NCI-H69 (cell line): ENCODE results near the gene C19orf38.
"Not testable (repeated sequence)": the region's sequence is repeated elsewhere in the genome, so short reads cannot be mapped to it uniquely, and the experiment has no call there.

Experiments used
- DNase-seq: peaks from one replicate; lab custom pipeline; 2025; lab: John Stamatoyannopoulos, UW

Gene C19orf38

DNA sequence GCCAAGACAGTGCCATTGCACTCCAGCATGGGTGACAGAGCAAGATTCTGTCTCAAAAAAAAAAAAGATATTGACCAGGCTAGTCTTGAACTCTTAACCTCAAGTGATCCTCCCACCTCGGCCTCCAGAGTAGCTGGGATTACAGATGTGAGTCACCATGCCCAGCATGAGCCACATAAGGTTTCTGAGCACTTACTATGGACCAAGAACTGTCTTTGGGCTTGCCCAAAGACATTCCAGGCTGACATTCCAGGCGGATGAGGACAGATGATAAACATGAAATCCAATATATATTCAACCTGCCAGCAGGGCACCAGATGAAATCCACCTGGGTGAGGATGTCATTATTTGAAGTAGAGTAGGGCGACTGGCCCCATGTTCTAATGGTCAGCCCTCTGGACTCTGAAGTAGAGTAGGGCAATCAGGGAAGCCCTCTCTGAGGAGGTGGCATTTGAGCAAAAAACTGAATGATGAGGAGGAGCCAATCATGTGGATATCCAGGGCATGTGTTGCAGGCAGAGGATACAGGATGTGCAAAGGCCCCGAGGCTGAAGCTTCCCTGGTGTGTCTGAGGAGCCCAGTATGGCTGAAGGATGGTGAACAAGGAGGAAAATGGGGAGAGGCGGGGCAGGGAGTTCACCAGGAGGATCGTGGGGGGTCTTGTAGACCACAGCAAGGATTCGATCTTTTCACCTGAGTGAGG, 4.0 kb downstream of the C19orf38 start:
- DNase-seq = no peak

DNA sequence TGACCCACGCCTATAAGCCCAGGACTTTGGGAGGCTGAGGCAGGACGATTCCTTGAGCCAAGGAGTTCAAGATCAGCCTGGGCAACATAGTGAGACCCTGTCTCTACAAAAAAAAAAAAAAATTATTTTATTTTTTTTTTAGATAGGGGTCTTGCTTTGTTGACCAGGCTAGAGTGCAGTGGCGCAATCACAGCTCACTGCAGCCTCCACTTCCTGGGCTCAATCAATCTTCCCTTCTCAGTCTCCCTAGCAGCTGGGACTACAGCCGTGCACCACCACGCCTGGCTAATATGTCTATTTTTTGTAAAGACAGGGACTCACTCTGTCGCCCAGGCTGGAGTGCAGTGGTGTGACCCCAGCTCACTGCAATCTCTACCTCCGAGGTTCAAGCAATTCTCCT, 4.7 kb downstream of the C19orf38 start:
- no peak for DNase-seq

DNA sequence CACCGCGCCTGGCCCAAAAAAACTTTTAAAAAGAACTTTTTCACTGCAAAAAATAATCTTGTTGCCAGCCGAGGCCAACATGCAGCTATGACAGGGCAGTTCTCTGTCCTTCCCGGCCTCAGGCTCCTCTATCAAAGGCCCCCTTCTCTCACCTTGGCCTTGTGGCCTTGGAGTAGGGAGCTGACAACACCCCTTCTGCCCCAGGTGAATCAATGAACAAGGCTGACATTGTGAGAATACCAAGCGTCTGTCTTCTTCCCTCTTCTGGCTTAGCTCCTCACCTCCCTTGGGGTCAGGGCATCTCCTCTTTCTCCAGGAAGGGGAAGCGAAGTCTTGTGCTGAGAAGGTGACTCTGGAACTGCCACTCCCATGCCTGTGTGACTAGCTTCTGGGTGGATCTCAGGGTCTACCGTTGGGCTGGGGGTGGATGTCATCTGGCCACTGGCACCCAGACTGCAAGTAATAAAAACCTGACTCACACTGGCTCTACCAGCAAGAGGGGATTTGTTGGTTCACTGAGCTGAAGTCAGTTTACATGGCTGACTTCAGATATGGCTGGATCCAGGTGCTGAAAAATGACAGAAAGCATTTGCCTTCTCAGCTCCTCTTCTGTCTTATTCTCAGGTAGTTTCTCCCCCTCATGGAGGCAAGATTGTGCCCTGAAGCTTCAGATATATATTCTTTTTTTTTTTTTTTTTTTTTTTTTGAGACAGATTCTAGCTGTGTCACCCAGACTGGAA, 6.3 kb downstream of the C19orf38 start:
- DNase-seq = no peak

DNA sequence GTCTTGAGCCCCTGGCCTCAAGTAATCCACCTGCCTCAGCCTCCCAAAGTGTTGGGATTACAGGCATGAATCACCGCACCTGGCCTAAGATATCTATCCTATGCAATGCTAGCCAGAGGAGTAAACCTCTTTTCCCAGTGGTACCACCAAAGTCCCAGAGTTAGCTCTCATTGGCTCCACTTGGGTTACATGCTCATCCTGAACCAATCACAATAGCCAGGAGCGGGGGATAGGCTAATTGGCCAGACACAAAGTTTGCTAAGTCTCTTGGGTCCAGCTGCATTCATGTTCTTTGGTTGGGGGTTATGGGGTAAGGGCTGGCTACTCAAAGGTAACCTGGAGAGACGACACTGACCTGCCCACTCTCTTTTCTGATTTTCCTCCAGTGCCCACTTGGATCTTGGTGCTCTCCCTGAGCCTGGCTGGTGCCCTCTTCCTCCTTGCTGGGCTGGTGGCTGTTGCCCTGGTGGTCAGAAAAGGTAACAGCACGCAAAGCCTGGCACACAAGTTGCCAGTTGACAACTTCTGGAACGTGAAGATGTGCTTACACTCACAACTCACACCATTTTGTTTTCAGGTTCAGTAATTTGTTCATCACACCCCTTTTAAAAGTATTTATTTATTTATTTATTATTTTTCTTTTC, 7.8 kb downstream of the C19orf38 start:
- DNase-seq = peak; percentile 42

DNA sequence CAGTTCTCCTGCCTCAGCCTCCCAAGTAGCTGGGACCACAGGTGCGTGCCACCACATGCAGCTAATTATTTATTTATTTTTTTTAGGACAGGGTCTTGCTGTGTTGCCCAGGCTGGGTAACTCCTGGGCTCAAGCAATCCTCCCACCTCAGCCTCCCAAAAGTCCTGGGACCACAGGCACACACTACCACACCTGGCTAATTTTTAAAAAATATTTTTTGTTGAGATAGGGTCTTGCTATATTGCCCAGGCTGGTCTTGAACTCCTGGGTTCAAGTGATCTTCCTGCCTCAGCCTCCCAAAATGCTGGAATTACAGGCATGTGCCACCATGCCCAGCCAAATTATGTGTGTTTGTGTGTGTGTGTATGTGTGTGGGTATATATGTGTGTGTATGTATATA, 8.7 kb downstream of the C19orf38 start:
- DNase-seq = not testable (repeated sequence)

DNA sequence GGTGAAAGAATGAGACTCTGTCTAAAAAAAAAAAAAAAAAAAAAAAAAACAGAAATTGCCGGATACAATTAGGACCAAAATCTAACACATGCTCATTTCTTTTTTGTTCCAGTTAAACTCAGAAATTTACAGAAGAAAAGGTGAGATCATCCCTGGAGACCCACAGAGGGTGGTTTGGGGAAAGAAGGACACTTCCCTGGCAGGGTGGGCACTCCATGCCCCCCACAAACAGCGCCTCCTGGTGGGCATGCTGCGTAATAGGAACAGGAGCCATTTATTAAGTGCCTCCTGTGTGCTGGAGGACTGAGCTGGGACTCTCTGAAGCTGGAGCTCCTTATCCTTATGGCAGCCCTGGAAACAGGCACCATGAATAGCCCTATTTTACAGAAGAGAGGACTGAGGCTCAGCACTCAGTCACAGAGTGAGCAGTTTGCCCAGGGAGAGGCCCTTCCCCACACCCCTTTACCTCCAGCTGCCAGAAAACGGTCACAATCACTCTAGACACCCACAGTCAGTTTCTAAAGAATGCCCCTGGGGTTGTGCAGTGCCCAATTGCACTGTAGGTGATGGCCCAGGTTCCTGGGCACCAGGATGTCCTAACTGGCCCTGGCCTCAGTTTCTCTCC, 10.1 kb downstream of the C19orf38 start:
- peak; percentile 44 for DNase-seq

DNA sequence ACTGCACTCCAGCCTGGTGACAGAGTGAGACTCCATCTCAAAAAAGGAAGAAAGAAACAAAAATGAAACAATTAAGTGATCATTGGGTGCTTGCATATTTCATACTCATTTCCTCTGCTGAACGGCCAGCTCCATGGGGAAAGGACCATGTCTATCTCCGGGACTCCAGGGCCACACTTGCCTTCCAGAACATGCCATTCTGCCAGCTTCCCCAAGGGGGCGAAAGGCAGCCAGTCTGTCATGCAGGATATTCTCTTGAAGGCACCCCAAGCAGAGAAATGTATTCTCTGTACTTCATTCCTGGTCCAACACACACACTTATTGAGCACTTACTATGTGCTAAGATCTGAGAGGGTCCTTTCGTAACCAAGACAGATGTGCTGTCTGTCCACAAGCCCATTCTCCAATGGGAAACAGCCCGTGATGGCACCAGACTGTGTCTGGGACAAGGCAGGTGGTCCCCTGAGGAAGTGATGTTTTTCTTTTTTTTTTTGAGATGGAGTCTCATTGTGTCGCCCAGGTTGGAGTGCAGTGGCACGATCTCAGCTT, 13.0 kb downstream of the C19orf38 start:
- peak; percentile 59 for DNase-seq

DNA sequence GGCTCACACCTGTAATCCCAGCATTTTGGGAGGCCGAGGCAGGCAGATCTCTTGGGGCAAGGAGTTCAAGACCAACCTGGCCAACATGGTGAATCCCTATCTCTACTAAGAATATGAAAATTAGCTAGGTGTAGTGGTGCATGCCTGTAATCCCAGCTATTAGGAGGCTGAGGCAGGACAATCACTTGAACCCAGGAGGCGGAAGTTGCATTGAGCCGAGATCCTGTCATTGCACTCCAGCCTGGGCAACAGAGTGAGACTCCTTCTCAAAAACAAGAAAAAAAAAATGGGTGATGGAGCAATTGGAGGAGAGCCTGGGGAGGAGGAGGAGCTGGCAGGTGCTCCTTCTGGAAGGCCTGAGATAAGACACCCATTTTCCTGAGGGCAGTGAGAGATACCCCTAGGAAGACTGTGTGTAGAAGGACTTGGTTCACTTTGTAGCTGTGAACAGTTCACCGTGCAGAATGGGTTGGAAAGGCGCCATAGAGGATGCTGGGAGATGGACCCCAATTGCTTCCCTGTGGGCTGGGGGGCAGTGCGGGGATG, 14.4 kb downstream of the C19orf38 start:
- DNase-seq = no peak

DNA sequence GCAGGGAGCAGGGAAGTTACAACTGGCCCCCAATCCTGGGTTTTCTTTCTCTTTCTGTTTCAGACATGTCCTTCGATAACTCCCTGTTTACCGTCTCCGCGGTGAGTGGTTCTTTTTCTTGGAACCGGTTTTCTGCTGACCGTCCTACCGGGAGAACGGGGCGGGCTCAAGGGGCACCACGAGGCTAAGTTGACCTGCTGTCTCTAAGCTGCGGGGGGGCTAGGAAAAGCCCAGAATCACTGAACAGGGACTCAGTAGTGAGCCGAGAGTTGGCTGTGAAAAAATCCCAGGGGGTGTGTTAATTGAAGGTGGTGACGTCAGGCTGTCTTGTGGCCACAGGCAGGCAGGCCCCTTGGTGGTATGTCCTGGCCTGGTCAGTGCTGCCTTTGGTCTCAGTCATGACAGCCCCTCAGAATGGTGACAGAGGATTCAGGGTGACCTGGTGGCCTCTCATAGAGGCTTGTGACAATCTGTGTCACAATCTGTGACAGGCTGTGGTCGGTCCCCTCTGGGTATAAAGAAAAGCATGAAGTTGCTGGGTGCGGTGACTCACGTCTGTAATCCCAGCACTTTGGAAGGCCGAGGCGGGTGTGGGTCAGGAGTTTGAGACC, 15.0 kb downstream of the C19orf38 start:
- no peak for DNase-seq

DNA sequence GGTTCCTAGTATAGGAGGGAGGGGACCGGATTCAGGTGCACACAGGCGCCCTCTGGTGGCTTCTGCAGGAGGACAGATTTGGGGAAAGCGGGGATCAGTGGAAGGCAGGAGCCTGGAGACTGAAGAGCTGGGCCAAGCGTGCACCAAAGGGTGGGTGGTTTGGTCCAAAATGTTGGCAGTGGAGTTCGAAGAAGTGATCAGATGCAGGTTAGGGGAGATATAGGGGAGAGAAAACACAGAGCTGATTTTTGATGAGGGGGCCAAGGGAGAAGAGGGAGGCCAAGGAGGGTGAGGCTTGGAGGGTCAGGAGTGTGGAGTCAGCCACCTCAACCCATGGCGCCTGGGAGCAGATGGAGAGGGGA, 16.3 kb downstream of the C19orf38 start:
- DNase-seq = peak; percentile 83

DNA sequence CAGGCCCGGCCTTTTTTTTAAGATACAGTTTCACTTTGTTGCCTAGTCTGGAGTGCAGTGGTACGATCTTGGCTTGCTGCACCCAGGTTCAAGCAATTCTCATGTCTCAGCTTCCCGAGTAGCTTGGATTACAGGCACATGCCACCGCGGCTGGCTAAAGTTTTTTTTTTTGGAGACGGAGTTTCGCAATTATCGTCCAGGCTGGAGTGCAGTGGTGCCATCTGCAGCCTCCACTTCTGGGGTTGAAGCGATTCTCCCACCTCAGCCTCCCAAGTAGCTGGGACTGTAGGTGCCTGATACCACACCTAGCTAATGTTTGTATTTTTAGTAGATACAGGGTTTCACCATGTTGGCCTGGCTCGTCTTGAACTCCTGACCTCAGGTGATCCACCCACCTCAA, 18.3 kb downstream of the C19orf38 start:
- no peak for DNase-seq

DNA sequence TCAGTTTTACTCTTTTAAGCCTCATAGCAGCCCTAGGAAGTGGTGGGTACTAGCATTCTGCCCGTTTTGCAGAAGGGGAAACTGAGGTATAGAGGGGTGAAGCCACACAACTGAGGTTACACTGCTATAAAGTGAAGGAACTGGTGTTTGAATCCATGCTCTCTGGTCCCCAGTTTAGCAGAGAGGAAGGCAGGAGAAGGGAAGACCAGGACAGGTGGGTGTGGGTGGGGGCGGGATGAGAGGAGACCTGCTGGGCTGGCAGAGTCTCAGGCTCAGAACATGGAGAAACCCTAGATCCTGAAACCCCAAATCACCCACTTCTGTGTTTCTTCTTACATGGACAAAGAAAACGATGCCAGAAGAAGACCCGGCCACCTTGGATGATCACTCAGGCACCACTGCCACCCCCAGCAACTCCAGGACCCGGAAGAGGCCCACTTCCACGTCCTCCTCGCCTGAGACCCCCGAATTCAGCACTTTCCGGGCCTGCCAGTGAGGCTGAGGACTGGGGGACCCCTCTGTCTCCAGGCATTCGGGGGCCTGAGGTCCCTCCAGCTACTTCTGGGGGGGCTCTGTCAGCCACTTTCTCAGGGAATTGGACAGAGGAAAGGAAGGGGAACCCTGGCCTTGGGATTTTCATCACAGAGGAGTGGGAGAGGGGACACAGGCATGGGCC, 20.8 kb downstream of the C19orf38 start:
- DNase-seq = no peak

DNA sequence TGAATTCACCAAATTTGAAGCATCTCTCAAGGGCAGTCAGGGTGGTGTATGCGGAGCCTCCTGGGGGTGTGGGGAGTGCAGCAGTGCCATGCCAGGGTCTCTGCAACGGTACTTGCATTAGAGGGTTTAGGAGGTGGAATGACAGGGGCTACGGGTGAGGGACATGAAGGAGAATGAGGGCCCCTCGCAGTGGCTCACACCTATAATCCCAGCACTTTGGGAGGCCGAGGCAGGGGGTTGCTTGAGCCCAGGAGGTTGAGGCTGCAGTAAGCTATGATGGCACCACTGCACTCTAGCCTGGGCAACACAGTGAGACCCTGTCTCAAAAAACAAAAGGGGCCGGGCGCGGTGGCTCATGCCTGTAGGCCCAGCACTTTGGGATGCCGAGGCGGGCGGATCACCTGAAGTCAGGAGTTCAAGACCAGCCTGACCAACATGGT, 21.7 kb downstream of the C19orf38 start:
- not testable (repeated sequence) for DNase-seq

DNA sequence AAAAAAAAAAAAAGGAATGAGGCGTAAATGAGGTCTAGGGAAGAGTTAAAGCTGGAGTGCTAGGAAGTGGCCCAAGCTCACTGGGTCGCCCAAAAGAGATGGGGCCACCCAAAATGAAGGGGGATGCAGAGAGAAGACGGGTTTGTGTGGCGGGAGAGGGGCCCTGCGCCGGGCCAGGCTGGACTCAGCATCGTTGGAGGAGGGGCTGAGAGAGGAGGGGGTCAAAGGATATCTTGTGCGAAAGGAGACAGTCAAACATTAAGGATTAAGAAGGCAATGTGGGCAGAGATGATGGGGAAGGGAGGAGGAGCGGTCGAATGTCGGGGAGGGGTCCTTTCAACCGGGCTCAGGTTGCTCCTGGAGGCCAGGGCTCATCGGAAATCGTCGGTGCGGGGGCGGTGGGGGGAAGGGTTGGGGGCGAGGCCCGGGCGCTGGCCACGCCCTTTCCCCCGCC, 22.3 kb downstream of the C19orf38 start:
- no peak for DNase-seq

DNA sequence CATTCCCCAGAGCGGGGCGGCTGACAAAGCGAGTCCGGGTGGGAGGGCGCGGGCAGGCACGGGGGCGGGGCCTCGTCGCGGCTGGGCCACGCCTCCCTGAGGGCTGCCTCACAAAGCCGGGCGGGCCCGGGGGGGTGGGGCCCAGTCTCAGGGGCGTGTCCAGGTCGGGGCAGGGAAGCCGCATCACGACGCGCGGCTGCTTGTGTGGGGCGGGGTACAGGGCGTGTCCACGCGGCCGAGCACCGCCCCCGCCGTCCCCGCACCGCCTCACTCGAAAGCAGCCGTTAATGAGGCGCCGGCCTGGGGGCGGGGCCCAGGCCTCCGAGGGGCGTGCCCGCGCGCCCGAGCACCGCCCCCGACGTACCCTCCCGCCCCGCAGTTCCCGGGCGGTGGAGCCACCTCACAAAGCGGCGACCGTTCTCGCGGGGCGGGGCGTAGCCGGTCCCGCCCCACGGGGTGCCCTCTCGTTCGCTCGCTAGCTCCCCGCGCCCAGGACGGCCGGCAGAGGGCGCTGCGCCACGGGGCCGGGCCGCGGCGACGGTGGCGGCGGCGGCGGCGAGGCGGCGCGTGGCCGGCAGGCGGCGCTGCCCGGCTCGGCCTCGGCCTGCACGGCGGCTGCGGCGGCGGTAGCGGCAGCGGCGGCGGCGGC, 22.9 kb downstream of the C19orf38 start, which contains the start of gene CARM1:
TSS of gene CARM1 (plus strand) at position 599 of the 649 bp plus-strand sequence. CDS start 150 bp downstream, outside the sequence.
- peak; percentile 100 for DNase-seq

DNA sequence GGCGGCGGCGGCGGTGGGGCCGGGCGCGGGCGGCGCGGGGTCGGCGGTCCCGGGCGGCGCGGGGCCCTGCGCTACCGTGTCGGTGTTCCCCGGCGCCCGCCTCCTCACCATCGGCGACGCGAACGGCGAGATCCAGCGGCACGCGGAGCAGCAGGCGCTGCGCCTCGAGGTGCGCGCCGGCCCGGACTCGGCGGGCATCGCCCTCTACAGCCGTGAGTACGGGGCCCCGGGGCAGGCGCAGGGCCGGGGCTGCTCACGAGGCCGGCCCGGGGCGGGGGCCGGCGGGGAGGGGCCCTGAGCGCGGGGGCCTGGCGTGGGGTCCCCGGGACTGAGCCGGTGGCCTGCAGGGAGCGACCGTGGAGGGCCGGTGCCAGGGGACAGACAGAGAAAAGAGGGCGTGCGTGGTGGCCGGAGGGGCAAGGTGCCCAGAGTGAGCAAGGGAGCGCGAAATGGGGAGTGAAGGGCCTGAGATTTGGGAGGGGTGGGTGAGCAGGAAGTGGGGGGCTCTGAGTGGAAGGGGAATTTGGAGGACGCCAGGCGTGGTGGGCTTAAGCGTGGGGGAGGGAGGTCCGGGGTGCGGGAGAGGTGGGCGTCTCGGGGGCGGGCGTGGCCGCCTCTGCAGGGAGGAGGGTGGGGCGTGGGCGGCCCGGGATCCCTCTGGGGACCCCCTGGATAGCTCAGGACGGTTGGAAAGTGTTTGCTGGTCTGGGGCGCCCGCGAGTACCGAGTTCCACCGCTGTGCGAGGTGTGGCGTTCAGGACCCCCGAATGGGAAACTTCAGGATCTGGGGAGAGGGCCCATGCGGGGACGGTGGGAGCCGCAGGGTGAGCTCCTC, 23.7 kb downstream of the C19orf38 start:
- peak; percentile 72 for DNase-seq

DNA sequence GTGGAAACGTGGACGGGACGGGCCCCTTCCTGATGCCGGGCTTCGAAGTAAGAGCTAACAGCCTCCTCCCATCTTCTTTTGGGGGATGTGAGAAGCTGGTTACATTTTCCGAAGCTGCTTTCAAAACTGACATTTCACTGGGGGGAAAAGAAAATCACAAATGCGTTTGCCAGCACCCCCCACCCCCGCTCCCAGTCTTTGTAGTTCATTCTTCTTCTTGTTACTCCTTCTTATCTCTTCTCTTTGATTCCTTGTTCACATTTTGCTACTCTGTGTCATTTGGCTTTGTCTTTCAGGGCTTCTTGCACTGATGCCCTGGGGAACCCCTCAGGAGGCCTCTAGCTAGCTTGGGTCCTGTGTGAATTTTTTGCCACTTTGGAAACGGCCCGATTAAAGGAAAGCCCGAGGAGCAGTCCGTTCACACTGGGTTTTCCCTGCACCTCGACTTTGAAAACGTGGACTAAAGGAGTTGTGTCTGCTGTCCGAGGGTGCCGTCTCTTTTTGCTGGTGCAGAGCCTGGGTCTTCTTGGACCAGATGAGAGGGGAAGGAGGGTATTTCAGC, 24.4 kb downstream of the C19orf38 start:
- peak; percentile 37 for DNase-seq

DNA sequence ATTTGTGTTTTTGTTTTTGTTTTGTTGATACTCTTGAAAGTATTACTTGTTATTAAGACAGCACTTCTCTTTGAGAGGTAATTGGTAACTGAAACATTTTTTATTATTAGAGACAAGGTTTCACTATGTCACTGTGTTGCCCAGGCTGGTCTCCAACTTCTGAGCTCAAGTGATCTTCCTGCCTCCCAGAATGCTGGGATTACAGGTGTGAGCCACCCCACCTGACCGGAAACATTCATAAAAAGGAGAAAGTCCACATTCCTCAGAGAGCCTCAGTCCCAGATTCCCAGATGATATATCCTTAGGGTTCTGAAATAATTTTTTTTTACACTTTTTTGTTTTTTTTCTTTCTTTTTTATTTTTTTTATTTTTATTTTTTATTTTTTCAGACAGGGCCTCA, 25.8 kb downstream of the C19orf38 start:
- no peak for DNase-seq
